Liver (tissue), 9 donors: ENCODE results near the gene MACROH2A1. TPM values are rescaled to one million over a fixed set of nuclear protein-coding genes. Genes with fewer than 3 reads are reported as not detected.

Experiments
- DNase-seq: peaks from one replicate; pipeline ENCODE4 v3.0.0-alpha.2; 2017; ENCODE audit warnings: low spot score
- H3K27ac ChIP-seq, 2 donors: one replicate each; pipeline ENCODE4 v1.7.0; 2013; ENCODE audit warnings: inconsistent platforms in 2 of 2, low read length in 2 of 2, control low read depth in 1 of 2, low read depth in 1 of 2, mild to moderate bottlenecking in 1 of 2
- H3K27me3 ChIP-seq, 4 donors: one replicate each; pipeline versions ENCODE4 v1.6.1 to v1.7.0; 2013; ENCODE audit warnings: low read length in 3 of 4, inconsistent platforms in 1 of 4, mild to moderate bottlenecking in 1 of 4, moderate library complexity in 1 of 4; ENCODE audit not compliant: control insufficient read depth in 4 of 4, insufficient read depth in 4 of 4
- H3K36me3 ChIP-seq, 4 donors: one replicate each; pipeline versions ENCODE4 v1.6.1 to v1.7.0; 2013; ENCODE audit warnings: low read length in 3 of 4, mild to moderate bottlenecking in 3 of 4, low read depth in 1 of 4, moderate library complexity in 1 of 4; ENCODE audit not compliant: control insufficient read depth in 4 of 4, insufficient read depth in 3 of 4
- H3K4me1 ChIP-seq, 4 donors: one replicate each; pipeline versions ENCODE4 v1.6.1 to v1.7.0; 2013; ENCODE audit warnings: low read length in 3 of 4, mild to moderate bottlenecking in 3 of 4, moderate library complexity in 1 of 4; ENCODE audit not compliant: control insufficient read depth in 4 of 4, insufficient read depth in 4 of 4
- H3K4me3 ChIP-seq, 3 donors: one replicate each; pipeline versions ENCODE4 v1.6.1 to v1.7.0; 2013; ENCODE audit warnings: low read length in 3 of 3, control low read depth in 1 of 3, low read depth in 1 of 3, mild to moderate bottlenecking in 1 of 3
- H3K9ac ChIP-seq, 2 donors: one replicate each; pipeline ENCODE4 v1.7.0; 2013; ENCODE audit warnings: low read length in 2 of 2, mild to moderate bottlenecking in 2 of 2, moderate library complexity in 2 of 2, control low read depth in 1 of 2, low read depth in 1 of 2
- H3K9me3 ChIP-seq, 4 donors: one replicate each; pipeline versions ENCODE4 v1.6.1 to v1.7.0; 2013; ENCODE audit warnings: low read length in 3 of 4; ENCODE audit not compliant: control insufficient read depth in 4 of 4
- FOXA1 ChIP-seq: IDR thresholded peaks from 2 replicates; pipeline ENCODE4 v1.6.1; 2016; ENCODE audit warnings: antibody characterized with exemption
- FOXA2 ChIP-seq: IDR thresholded peaks from 2 replicates; pipeline ENCODE4 v1.6.1; 2016; ENCODE audit warnings: antibody characterized with exemption
- GABPA ChIP-seq, 2 donors: IDR thresholded peaks in 1 of 2; conservative IDR thresholded peaks in 1 of 2; 2 replicates each; pipeline ENCODE4 v1.6.1; 2016; ENCODE audit warnings: antibody characterized with exemption in 2 of 2, mild to moderate bottlenecking in 1 of 2, moderate library complexity in 1 of 2
- NR2F2 ChIP-seq: IDR thresholded peaks from 2 replicates; pipeline ENCODE4 v1.6.1; 2016; ENCODE audit warnings: antibody characterized with exemption
- SP1 ChIP-seq: IDR thresholded peaks from 2 replicates; pipeline ENCODE4 v1.6.1; 2018; ENCODE audit warnings: antibody characterized with exemption, mild to moderate bottlenecking
- TAF1 ChIP-seq: conservative IDR thresholded peaks from 2 replicates; pipeline ENCODE4 v1.6.1; 2016; ENCODE audit warnings: antibody characterized with exemption, mild to moderate bottlenecking
- YY1 ChIP-seq: IDR thresholded peaks from 2 replicates; pipeline ENCODE4 v1.6.1; 2016; ENCODE audit warnings: antibody characterized with exemption, mild to moderate bottlenecking
- WGBS: extraction: QIAGEN DNeasy Blood & Tissue Kit; methylation state at CpG from one replicate; pipeline ENCODE4 v1.1.7; 2013; 5-methylcytosine and 5-hydroxymethylcytosine counted together
- polyA plus RNA-seq, 2 donors: library from polyadenylated mRNA; stranded (reverse) in 1 of 2; unstranded in 1 of 2; fragments of 200-250 nt in 1 of 2; fragments of >200 nt in 1 of 2; fragmentation: Nextera tagmentation in 1 of 2; extraction: Ambion mirVana in 1 of 2; gene quantifications; one replicate each; pipeline versions ENCODE4 v1.2.1 to v1.2.3, GENCODE V29; 2013 to 2015
- total RNA-seq, 2 donors: library from RNA; depleted of rRNA; stranded (reverse); fragments of >200 nt; gene quantifications; one replicate each; pipeline ENCODE4 v1.2.3, GENCODE V29; 2014
- TF ChIP-seq, protein P1 (sequence below): IDR thresholded peaks from 2 replicates; pipeline ENCODE4 v1.6.1; 2016; ENCODE audit warnings: antibody characterized with exemption
- TF ChIP-seq, protein P2 (sequence below): IDR thresholded peaks from 2 replicates; pipeline ENCODE4 v1.6.1; 2016; ENCODE audit warnings: antibody characterized with exemption
- TF ChIP-seq, protein P3 (sequence below): IDR thresholded peaks from 2 replicates; pipeline ENCODE4 v1.6.1; 2016; ENCODE audit warnings: antibody characterized with exemption, mild to moderate bottlenecking
- TF ChIP-seq, protein P4 (sequence below): IDR thresholded peaks from 2 replicates; pipeline ENCODE4 v1.6.1; 2016; ENCODE audit warnings: antibody characterized with exemption
- donor health status: healthy.
- donor health status: healthy.
- donor health status: healthy.
- donor health status: healthy.
- donor health status: healthy.

Gene MACROH2A1
- total and polyA plus RNA-seq, 4 donors: 33.7 to 113 (median 62.7) TPM

DNA sequence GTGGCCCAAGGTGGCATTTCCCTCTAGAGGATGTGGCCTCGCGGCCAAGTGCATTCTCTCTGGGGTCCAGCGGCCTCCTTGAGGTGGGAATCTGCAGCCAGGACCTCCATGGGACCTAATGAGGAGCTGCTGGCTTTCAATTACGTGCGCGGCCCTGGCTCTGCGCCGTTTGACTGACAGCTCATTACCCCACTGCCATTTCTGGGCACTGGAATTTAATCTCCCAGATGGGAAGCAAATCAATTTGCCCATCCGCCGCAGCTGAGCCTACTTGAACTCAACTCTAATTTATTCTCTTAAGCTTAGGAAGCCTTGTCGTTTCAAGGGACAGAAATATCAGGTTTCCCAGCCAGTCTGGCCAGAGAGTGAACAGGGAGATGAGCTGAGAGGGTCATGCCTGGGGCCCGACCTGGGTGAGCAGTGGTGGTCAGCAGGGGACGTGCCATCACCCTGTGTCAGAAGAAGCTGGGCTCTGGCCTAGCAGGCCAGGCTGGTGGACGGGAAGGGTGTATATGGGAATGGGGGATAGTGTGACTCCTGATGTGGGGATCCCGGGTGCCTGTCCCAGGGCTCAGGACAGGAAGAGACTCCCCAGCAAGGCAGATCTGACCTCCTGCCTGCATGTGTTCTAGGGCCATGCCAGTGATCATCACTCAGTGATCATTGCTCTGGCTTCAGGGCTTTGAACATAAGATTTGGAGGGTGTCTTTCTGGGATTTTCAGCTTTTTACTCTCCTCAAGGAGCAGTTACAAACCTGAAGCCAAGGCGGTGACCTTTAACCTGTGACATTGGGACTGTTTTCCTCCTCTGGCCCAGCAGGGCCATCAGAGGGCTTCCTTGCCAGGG is 69.7 kb downstream of the MACROH2A1 start:
- no peak for DNase-seq
- H3K27ac ChIP-seq: no peak overlapping the region
- WGBS: 96% methylated on average over 16 of the region's 16 CpGs
- H3K36me3 ChIP-seq: peaks cover 0 to 8% (median 5%) of the 10 kb centered on the region in 4 donors
- H3K4me3 ChIP-seq: no peak overlapping the region
- peaks cover 0 to 6% (median 2%) of the 10 kb centered on the region in 4 donors for H3K4me1 ChIP-seq
- H3K9ac ChIP-seq: no peak overlapping the region
- no peaks in the 10 kb centered on the region for H3K9me3 ChIP-seq
- TF ChIP-seq YY1: no peak
- TF ChIP-seq, protein P1, sequence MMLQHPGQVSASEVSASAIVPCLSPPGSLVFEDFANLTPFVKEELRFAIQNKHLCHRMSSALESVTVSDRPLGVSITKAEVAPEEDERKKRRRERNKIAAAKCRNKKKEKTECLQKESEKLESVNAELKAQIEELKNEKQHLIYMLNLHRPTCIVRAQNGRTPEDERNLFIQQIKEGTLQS: no peak
- no peak for TF ChIP-seq FOXA2
- TF ChIP-seq, protein P2, sequence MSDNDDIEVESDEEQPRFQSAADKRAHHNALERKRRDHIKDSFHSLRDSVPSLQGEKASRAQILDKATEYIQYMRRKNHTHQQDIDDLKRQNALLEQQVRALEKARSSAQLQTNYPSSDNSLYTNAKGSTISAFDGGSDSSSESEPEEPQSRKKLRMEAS: no peak
- TF ChIP-seq GABPA (IDR thresholded peaks at IDR 0.05 in 1 of 2, conservative IDR thresholded peaks at IDR 0.05 in 1 of 2): no peak
- TF ChIP-seq SP1: no peak
- TF ChIP-seq, protein P3, sequence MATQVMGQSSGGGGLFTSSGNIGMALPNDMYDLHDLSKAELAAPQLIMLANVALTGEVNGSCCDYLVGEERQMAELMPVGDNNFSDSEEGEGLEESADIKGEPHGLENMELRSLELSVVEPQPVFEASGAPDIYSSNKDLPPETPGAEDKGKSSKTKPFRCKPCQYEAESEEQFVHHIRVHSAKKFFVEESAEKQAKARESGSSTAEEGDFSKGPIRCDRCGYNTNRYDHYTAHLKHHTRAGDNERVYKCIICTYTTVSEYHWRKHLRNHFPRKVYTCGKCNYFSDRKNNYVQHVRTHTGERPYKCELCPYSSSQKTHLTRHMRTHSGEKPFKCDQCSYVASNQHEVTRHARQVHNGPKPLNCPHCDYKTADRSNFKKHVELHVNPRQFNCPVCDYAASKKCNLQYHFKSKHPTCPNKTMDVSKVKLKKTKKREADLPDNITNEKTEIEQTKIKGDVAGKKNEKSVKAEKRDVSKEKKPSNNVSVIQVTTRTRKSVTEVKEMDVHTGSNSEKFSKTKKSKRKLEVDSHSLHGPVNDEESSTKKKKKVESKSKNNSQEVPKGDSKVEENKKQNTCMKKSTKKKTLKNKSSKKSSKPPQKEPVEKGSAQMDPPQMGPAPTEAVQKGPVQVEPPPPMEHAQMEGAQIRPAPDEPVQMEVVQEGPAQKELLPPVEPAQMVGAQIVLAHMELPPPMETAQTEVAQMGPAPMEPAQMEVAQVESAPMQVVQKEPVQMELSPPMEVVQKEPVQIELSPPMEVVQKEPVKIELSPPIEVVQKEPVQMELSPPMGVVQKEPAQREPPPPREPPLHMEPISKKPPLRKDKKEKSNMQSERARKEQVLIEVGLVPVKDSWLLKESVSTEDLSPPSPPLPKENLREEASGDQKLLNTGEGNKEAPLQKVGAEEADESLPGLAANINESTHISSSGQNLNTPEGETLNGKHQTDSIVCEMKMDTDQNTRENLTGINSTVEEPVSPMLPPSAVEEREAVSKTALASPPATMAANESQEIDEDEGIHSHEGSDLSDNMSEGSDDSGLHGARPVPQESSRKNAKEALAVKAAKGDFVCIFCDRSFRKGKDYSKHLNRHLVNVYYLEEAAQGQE: no peak
- H3K27me3 ChIP-seq: no peaks in the 10 kb centered on the region

DNA sequence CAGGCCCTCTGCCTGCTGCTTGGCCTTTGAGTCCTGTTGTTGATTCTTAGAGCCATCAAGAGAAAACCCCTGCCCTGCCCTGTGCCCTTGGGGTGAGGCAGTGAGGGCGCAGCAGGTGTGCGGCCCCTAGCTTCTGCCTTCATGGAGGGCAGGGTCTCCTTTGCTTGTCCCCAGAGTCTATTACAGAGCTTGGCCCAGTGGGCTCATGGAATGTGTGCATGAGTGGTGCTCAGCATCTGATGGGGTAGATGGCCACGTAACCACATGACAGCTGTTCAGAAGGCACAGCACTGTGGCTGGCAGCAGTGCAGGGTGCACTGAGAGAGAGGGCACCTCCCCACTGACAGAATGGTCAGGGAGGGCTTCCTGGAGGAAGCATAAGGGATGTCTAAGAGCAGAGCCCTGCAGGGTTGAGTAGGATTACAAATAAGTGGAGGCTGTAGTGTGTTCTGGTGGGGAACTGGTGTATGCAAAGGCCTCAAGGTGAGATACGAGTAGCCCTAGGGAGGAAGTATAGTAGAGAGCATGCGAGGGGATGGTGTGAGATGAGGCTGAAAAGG is 70.8 kb downstream of the MACROH2A1 start:
- WGBS: 98% methylated on average over 5 of the region's 5 CpGs
- no peak for DNase-seq
- H3K9me3 ChIP-seq: no peaks in the 10 kb centered on the region
- H3K36me3 ChIP-seq: peaks cover 0 to 7% (median 1%) of the 10 kb centered on the region in 4 donors
- H3K27me3 ChIP-seq: no peaks in the 10 kb centered on the region
- TF ChIP-seq TAF1 (no peak), FOXA2 (no peak), FOXA1 (no peak), NR2F2 (no peak)
- TF ChIP-seq, protein P4, sequence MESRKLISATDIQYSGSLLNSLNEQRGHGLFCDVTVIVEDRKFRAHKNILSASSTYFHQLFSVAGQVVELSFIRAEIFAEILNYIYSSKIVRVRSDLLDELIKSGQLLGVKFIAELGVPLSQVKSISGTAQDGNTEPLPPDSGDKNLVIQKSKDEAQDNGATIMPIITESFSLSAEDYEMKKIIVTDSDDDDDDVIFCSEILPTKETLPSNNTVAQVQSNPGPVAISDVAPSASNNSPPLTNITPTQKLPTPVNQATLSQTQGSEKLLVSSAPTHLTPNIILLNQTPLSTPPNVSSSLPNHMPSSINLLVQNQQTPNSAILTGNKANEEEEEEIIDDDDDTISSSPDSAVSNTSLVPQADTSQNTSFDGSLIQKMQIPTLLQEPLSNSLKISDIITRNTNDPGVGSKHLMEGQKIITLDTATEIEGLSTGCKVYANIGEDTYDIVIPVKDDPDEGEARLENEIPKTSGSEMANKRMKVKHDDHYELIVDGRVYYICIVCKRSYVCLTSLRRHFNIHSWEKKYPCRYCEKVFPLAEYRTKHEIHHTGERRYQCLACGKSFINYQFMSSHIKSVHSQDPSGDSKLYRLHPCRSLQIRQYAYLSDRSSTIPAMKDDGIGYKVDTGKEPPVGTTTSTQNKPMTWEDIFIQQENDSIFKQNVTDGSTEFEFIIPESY: no peak
- H3K4me1 ChIP-seq: peaks cover 0 to 15% (median 2%) of the 10 kb centered on the region in 4 donors
- H3K4me3 ChIP-seq: no peak overlapping the region
- no peak overlapping the region for H3K9ac ChIP-seq
- H3K27ac ChIP-seq: no peak overlapping the region
